Lung (tissue), 12 donors: Measurements from ENCODE around the gene BRD3OS. TPM values are rescaled to one million over a fixed set of nuclear protein-coding genes. Genes with fewer than 3 reads are reported as not detected.
A peak's percentile ranks its signal among the peaks of the same experiment; 100 is the strongest.
"Not testable (repeated sequence)": the region's sequence is repeated elsewhere in the genome, so short reads cannot be mapped to it uniquely, and the experiment has no call there.

ENCODE experiments used
- ATAC-seq: fragments of 200-7000 bp; cut with Tn5 transposase; one replicate; pipeline ENCODE4 v1.9.1; 2020; ENCODE audit warnings: moderate number of reproducible peaks; ENCODE audit not compliant: insufficient read depth, low FRiP score
- DNase-seq, 3 donors: peaks; one replicate each; pipeline ENCODE4 v3.0.0-alpha.2; 2013 to 2017
- H3K27ac ChIP-seq, 2 donors: one replicate each; pipeline ENCODE4 v1.5.1; 2013; ENCODE audit warnings: mild to moderate bottlenecking in 2 of 2, moderate library complexity in 2 of 2, control low read depth in 1 of 2, inconsistent platforms in 1 of 2, low read depth in 1 of 2, low read length in 1 of 2
- H3K27me3 ChIP-seq, 3 donors: one replicate each; pipeline ENCODE4 v1.5.1; 2013; ENCODE audit warnings: low read length in 2 of 3; ENCODE audit not compliant: control insufficient read depth in 3 of 3, insufficient read depth in 3 of 3
- H3K36me3 ChIP-seq, 4 donors: one replicate each; pipeline ENCODE4 v1.5.1; 2013; ENCODE audit warnings: low read length in 4 of 4, mild to moderate bottlenecking in 1 of 4, moderate library complexity in 1 of 4; ENCODE audit not compliant: control insufficient read depth in 4 of 4, insufficient read depth in 4 of 4
- H3K4me1 ChIP-seq, 5 donors: one replicate each; pipeline ENCODE4 v1.5.1; 2013; ENCODE audit warnings: low read length in 5 of 5, mild to moderate bottlenecking in 2 of 5, moderate library complexity in 1 of 5; ENCODE audit not compliant: control insufficient read depth in 5 of 5, insufficient read depth in 5 of 5
- H3K4me3 ChIP-seq: one replicate; pipeline ENCODE4 v1.5.1; 2013; ENCODE audit warnings: mild to moderate bottlenecking, control low read depth, moderate library complexity
- H3K9ac ChIP-seq, 2 donors: one replicate each; pipeline ENCODE4 v1.5.1; 2013; ENCODE audit warnings: low read length in 2 of 2, control low read depth in 1 of 2; ENCODE audit not compliant: insufficient read depth in 1 of 2
- H3K9me3 ChIP-seq, 4 donors: one replicate each; pipeline ENCODE4 v1.5.1; 2013; ENCODE audit warnings: low read length in 3 of 4, mild to moderate bottlenecking in 1 of 4, moderate library complexity in 1 of 4; ENCODE audit not compliant: control insufficient read depth in 4 of 4, insufficient read depth in 3 of 4
- WGBS, 2 donors: extraction: QIAGEN DNeasy Blood & Tissue Kit; methylation state at CpG; one replicate each; pipeline ENCODE4 v1.1.7; 2013; 5-methylcytosine and 5-hydroxymethylcytosine counted together
- polyA plus RNA-seq, 2 donors: library from polyadenylated mRNA; stranded (reverse); fragments of 200-250 nt; gene quantifications; one replicate each; pipeline ENCODE4 v1.2.1, GENCODE V29; 2013
- total RNA-seq, 2 donors: library from RNA; depleted of rRNA in 1 of 2; stranded (reverse); fragments of >200 nt in 1 of 2; gene quantifications; one replicate each; pipeline ENCODE4 v1.2.1, GENCODE V29; 2014 to 2021
- TF ChIP-seq, protein P1 (sequence below): IDR thresholded peaks from 2 replicates; pipeline ENCODE4 v1.5.1; 2012; ENCODE audit warnings: mild to moderate bottlenecking; ENCODE audit errors: control extremely low read depth, extremely low read depth
- donor health status: control.
- donor health status: control.
- donor health status: Bipolar disorder and iron deficiency.
- donor health status: healthy.
- donor health status: DM: yes; HTN: yes; CAD: no.

The BRD3OS gene
- total and polyA plus RNA-seq, 4 donors, result 7.1 to 20.7 (median 14.9) TPM

DNA sequence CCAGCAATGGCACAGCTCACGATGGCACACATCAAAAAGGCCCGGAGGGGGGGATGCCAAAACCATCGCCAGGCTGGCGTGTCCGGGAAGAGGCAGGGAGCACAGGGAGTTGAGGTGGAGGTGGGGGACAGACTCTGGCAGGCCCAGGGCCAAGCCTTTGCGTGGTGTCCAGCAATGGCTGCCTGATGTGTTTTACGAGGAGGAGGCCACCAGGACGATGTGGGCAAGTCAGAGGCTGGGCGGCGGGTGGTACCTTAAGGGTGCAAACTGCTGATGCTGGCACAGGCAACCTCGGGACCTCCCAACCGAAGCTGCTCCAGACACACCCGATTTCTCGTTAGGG, 37.9 kb upstream of the BRD3OS start:
- Histone ChIP-seq H3K27ac (no peak overlapping the region), H3K9ac (no peak overlapping the region), H3K36me3 (peaks cover 0 to 2% (median 0%) of the 10 kb centered on the region in 4 donors), H3K9me3 (no peaks in the 10 kb centered on the region), H3K4me1 (peaks cover 0 to 23% (median 10%) of the 10 kb centered on the region in 5 donors), H3K4me3 (no peak overlapping the region), H3K27me3 (no peaks in the 10 kb centered on the region)
- ATAC-seq (no peak), DNase-seq (no peak)
- TF ChIP-seq, protein P1, sequence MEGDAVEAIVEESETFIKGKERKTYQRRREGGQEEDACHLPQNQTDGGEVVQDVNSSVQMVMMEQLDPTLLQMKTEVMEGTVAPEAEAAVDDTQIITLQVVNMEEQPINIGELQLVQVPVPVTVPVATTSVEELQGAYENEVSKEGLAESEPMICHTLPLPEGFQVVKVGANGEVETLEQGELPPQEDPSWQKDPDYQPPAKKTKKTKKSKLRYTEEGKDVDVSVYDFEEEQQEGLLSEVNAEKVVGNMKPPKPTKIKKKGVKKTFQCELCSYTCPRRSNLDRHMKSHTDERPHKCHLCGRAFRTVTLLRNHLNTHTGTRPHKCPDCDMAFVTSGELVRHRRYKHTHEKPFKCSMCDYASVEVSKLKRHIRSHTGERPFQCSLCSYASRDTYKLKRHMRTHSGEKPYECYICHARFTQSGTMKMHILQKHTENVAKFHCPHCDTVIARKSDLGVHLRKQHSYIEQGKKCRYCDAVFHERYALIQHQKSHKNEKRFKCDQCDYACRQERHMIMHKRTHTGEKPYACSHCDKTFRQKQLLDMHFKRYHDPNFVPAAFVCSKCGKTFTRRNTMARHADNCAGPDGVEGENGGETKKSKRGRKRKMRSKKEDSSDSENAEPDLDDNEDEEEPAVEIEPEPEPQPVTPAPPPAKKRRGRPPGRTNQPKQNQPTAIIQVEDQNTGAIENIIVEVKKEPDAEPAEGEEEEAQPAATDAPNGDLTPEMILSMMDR, result no peak
- 92 to 95% methylated on average over 14 of the region's 14 CpGs for WGBS, 2 donors

DNA sequence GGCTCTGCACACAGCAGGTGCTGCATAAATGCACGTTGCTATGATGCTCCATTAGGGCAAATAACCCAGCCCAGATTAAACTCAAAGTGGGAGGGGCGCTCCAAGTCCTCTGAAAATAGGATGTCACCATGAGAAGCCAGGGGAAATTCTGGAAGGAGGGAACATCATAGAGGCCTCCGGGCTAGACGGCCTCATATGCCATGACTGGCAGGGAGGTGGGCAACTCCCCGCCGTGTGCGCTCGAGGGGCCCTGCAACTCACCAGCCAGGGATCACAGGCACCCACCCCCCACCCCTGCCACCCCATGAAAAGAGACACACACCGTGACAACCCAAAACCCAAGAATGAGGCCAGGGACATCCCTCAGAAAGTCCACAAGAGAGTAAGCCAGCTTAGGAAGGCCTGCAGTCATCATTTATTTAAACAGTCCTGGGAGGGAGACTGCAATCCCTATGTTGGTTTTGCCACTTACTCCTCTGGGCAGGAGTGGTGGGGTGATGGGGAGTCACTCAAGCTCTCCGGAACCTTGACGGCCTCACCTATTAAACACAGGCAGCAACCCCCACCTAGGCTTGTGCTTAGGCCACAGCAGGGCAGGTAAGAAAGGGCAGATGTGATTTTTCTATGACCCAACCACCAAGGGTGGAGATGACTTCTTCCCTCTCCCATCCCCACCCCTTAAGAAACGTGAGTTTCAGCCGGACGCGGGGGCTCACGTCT, 37.2 kb upstream of the BRD3OS start:
- no peak overlapping the region for H3K4me3 ChIP-seq
- H3K27ac ChIP-seq, result no peak overlapping the region
- TF ChIP-seq, protein P1, result no peak
- 85 to 92% methylated on average over 16 of the region's 16 CpGs for WGBS, 2 donors
- no peaks in the 10 kb centered on the region for H3K9me3 ChIP-seq
- H3K9ac ChIP-seq, result no peak overlapping the region
- H3K36me3 ChIP-seq, result peaks cover 0 to 2% (median 0%) of the 10 kb centered on the region in 4 donors
- DNase-seq (peak in 1 of 3 donors; percentile 38), ATAC-seq (no peak)
- H3K4me1 ChIP-seq, result peaks cover 0 to 16% (median 10%) of the 10 kb centered on the region in 5 donors
- H3K27me3 ChIP-seq, result no peaks in the 10 kb centered on the region

DNA sequence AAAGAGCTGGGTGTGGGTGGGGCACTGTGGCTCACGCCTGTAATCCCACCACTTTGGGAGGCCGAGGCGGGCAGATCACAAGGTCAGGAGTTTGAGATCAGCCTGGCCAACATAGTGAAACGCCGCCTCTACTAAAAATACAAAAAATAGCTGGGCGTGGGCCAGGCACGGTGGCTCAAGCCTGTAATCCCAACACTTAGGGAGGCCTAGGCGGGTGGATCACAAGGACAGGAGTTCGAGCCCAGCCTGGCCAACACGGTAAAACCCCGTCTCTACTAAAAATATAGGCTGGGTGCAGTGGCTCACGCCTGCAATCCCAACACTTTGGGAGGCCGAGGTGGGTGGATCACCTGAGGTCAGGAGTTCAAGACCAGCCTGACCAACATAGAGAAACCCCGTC, 36.5 kb upstream of the BRD3OS start:
- peaks cover 0 to 21% (median 13%) of the 10 kb centered on the region in 5 donors for H3K4me1 ChIP-seq
- not testable (repeated sequence) for H3K4me3 ChIP-seq, H3K27me3 ChIP-seq, DNase-seq, H3K9ac ChIP-seq, H3K9me3 ChIP-seq, H3K27ac ChIP-seq, H3K36me3 ChIP-seq, ATAC-seq
- 90 to 94% methylated on average over 14 of the region's 14 CpGs for WGBS, 2 donors

DNA sequence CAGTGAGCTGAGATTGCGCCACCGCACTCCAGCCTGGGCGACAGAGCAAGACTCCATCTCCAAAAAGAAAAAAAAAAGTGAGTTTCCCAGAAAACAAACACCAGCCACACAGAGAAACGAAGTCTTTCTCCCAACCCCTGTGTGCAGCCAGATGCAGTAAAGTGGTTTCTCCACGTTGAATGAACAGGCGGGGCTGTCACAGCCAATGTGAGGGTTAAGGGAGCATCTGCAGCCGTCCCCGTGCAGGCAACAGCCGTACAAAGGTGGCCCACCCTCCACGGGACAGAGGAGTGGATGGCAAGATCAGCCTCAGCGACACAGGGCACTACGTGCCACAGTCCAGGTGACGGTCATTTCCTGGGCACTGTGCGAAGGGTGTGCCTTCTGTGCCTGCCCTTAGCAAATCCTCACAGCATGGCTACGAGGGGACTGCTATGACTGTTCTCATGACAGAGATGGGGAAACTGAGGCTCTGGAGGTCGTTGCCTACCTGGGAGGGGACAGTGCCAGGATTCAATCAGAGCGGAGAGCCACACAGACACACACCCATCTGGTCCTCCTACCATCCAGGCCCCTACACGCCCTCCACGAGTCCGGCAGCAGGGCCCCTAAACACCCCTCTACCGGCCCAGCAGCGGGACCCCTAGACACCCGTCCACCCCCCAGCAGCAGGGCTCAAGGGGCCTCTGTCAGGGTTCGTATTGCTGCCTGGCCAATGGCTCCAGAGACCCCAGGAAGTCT, 35.5 kb upstream of the BRD3OS start:
- WGBS, 2 donors, result 79 to 88% methylated on average over 24 of the region's 24 CpGs
- Histone ChIP-seq H3K27ac (peak overlapping the region in 1 of 2 donors; percentile 85), H3K4me3 (no peak overlapping the region), H3K36me3 (peaks cover 0 to 2% (median 0%) of the 10 kb centered on the region in 4 donors), H3K9ac (no peak overlapping the region), H3K27me3 (no peaks in the 10 kb centered on the region), H3K4me1 (peaks cover 0 to 31% (median 15%) of the 10 kb centered on the region in 5 donors), H3K9me3 (no peaks in the 10 kb centered on the region)
- no peak for DNase-seq
- no peak for ATAC-seq
- TF ChIP-seq, protein P1, result no peak
